Activated CD8-positive, alpha-beta memory T cell treated with anti-CD3 and anti-CD28 coated beads for 36 hours (primary cell): Measurements from ENCODE around the gene GALNT6. TPM values are rescaled to one million over a fixed set of nuclear protein-coding genes. Genes with fewer than 3 reads are reported as not detected.

Source experiments
- CTCF ChIA-PET: fragments of 350-600 bp; sonication (Branson Sonifier 250); formaldehyde crosslinking; loops from one replicate; lab custom pipeline; 2021; ENCODE audit warnings: antibody characterized with exemption; lab: Charles Lee
- POLR2A ChIA-PET: fragments of 350-600 bp; sonication (Branson Sonifier 250); formaldehyde crosslinking; loops from one replicate; lab custom pipeline; 2021; ENCODE audit warnings: antibody characterized with exemption; lab: Charles Lee
- total RNA-seq, 2 experiments: library from RNA; stranded (reverse); gene quantifications; one replicate each; pipeline ENCODE4 v1.2.3, GENCODE V29; 2021

GALNT6 gene
- total RNA-seq, 2 experiments from 2014 or later = 21.5 to 23.1 TPM

GRCh38 chr12:51388846-51389245 lies 2.4 kb downstream of the GALNT6 start:
- POLR2A ChIA-PET = no interaction called here

GRCh38 chr12:51388069-51388799 lies 3.0 kb downstream of the GALNT6 start:
- ChIA-PET POLR2A (no interaction called here), CTCF (no interaction called here)

More at GRCh38 chr12:51388846-51389245, 2.4 kb downstream of the GALNT6 start:
- CTCF ChIA-PET = interaction anchor here (0.9 kb wide), 1 partner anchor 61 kb away, joined by 4 read pairs; no protein-coding TSS in a partner anchor

GRCh38 chr12:51386351-51386750 lies 4.9 kb downstream of the GALNT6 start:
- ChIA-PET POLR2A (no interaction called here), CTCF (no interaction called here)

GRCh38 chr12:51383269-51383905 lies 7.8 kb downstream of the GALNT6 start:
- POLR2A ChIA-PET = no interaction called here
- CTCF ChIA-PET = interaction anchor here (1.0 to 1.1 kb wide), 4 partner anchors 10 to 149 kb away, joined by 3 to 4 read pairs (median 3); no protein-coding TSS in a partner anchor

- ChIA-PET CTCF (no interaction called here), POLR2A (no interaction called here)
Observed at GRCh38 chr12:51382173-51382572, 9.0 kb downstream of the GALNT6 start.

GRCh38 chr12:51381226-51382079 lies 9.8 kb downstream of the GALNT6 start:
- POLR2A ChIA-PET = no interaction called here
- CTCF ChIA-PET = no interaction called here

GRCh38 chr12:51379571-51379970 lies 11.6 kb downstream of the GALNT6 start:
- POLR2A ChIA-PET = no interaction called here
- CTCF ChIA-PET = no interaction called here

DNA sequence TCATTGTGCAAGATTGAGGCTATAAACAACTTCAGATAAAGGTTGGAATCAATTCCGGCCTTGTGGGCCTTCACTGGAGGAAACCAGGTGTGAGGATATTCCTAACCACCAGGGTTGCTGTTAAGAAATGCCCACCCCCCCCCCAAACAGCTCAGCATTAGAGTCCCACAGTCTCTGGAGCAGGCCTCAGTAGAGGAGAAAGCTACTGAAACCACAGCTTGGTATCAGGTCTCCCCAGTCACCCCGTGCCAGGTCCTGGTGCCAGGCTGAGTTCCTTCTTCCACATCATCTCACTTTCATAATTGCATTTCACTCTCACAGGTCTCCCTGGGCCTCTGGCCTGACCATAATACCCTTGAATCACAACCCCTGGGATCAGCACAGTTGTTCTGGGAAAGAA lies 12.5 kb downstream of the GALNT6 start:
- CTCF ChIA-PET = no interaction called here
- POLR2A ChIA-PET = no interaction called here

GRCh38 chr12:51377099-51377984 lies 13.9 kb downstream of the GALNT6 start:
- POLR2A ChIA-PET = no interaction called here
- CTCF ChIA-PET = interaction anchor here (1.0 kb wide), 1 partner anchor 138 kb away, joined by 3 read pairs; no protein-coding TSS in a partner anchor

- POLR2A ChIA-PET = no interaction called here
Observed at GRCh38 chr12:51374856-51375255, 16.4 kb downstream of the GALNT6 start.

GRCh38 chr12:51374361-51374760 lies 16.8 kb downstream of the GALNT6 start:
- CTCF ChIA-PET = interaction anchor here (0.6 kb wide), 2 partner anchors 243 to 1052 kb away, joined by 3 read pairs; no protein-coding TSS in a partner anchor

More at GRCh38 chr12:51374856-51375255, 16.4 kb downstream of the GALNT6 start:
- CTCF ChIA-PET = interaction anchor here (0.5 to 0.6 kb wide), 3 partner anchors 244 to 834 kb away, joined by 3 read pairs; no protein-coding TSS in a partner anchor

GRCh38 chr12:51373187-51373586 lies 18.0 kb downstream of the GALNT6 start:
- CTCF ChIA-PET = no interaction called here
- POLR2A ChIA-PET = no interaction called here

More at GRCh38 chr12:51374361-51374760, 16.8 kb downstream of the GALNT6 start:
- POLR2A ChIA-PET = no interaction called here

- POLR2A ChIA-PET = no interaction called here
- CTCF ChIA-PET = no interaction called here
Observed at GRCh38 chr12:51372021-51372420, 19.2 kb downstream of the GALNT6 start.

DNA sequence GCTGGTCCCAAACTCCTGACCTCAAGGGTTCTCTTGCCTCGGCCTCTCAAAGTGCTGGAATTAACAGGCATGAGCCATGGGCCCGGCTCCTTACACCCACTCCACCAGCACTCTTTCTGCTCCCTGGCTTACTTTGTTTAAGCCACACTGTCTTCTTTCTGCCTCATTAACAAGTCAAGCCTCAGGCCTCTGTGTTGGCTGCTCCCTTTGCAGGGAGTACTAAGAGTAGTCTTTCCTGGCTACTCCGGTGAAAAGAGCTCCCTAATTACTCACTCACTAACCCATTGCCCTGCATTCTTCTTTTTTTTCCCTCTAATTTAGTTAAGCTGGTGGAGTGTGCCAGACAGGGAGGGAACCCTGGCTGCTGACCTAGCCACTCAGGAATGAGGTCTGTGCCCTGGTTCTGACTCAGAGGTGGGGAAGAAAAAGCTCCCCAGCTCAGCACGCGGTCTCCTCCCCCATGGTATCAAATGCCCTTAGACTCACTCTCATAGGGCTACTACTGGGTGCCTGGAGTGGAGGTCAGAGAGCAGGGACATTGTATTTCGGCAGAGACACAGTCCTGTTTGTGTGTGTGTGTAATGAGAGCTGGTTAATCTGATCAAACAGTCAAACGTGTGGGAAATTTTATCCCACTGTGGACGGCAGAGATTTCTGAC lies 19.8 kb downstream of the GALNT6 start:
- CTCF ChIA-PET = no interaction called here
- POLR2A ChIA-PET = no interaction called here

DNA sequence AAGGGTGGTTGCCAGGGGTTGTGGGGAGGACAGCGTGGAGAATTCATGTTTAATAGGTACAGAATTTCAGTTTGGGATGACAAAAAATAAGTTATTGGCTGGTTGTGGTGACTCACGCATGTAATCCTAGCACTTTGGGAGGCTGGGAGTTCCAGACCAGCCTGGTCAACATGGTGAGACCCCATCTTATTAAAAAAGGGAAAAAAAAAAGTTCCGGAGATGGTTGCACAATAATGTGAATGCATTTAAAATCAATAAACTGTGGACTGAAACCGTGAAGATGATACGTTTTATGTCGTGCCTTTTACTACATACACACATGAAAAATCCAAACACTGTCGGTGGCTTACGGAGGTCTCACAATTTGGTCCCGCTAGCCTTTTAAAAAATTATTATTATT lies 20.5 kb downstream of the GALNT6 start:
- POLR2A ChIA-PET = no interaction called here
- CTCF ChIA-PET = no interaction called here

DNA sequence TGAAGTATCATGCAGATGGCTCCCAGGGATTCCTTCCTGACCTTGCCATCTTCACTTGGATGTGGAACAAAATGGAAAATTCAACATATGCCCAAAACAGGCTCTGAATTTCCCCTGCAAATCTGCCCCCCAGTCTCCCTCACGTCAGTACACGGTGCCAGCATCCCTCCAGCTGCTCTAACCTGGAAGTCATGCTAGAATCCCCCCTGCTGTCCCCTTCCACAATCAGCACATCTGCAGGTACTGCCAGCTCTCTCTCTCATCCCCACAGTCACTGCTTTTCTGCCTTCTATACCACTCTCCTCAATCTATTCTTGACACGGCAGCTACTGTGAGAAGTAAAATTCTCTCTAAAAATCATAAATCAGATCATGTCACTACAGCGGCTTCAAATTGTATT lies 21.6 kb downstream of the GALNT6 start:
- ChIA-PET POLR2A (interaction anchor here (0.6 to 1.6 kb wide), 4 partner anchors 21 to 201 kb away, joined by 3 to 17 read pairs (median 3); partner anchors contain the start of gene GALNT6), CTCF (interaction anchor here (0.7 to 1.6 kb wide), 5 partner anchors 15 to 91 kb away, joined by 3 to 5 read pairs (median 4); partner anchors contain the start of gene GALNT6)

DNA sequence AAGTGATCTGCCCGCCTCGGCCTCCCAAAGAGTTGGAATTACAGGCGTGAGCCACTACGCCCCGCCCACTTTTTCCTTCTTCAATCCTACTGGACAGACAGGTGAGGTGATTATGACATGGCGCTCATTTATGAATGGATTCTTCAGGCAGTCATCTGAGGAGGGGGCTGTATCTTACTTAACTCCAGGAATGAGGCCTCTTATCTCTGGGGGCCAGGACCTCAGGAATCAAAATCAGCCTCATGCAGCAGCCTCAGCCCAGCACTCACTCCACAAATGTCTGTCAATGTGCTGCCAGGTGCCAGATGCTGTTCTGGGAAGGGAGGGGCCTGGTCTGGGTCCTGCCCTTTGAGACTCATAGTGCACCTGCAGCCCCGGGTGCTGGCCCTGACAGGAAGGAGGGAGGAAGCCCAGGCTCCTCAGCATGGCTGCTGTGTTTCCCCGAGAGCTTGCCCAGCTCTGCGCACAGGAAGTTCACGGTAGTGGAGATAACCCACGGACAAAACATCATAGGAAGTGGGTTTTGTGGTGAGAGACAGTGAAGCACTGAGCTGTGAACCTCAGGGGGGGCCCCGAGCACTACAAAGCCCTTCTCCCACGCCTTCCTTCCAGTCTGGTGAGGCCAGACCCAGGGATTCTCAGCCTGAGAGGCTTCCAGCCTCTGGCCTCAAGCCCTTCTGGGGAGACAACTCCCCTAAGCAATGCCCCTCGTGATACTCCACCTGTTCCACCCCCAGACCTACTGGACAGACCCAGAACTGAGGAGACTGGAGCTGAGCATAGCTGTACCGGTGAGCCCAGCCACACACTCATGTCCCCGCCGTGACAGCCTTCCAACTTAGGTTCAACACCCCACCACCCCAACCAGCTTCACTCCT lies 22.3 kb downstream of the GALNT6 start:
- ChIA-PET CTCF (interaction anchor here (0.7 to 1.6 kb wide), 4 partner anchors 14 to 28 kb away, joined by 4 to 5 read pairs (median 4); partner anchors contain the start of gene GALNT6), POLR2A (interaction anchor here (0.6 to 1.6 kb wide), 4 partner anchors 22 to 201 kb away, joined by 3 to 17 read pairs (median 3); partner anchors contain the start of gene GALNT6)
